Activated CD4-positive, alpha-beta T cell treated with anti-CD3 and anti-CD28 coated beads, Interleukin-2, amount 10 ng/mL, durations not matched to agents 7 days and 5 days (primary cell): ENCODE data around the gene MYRF. TPM values are rescaled to one million over a fixed set of nuclear protein-coding genes. Genes with fewer than 3 reads are reported as not detected.
A peak's percentile ranks its signal among the peaks of the same experiment; 100 is the strongest.

Experiments
- CTCF ChIA-PET: fragments of 350-600 bp; sonication (Branson Sonifier 250); formaldehyde crosslinking; loops from one replicate; lab custom pipeline; 2021; ENCODE audit warnings: antibody characterized with exemption; lab: Charles Lee
- POLR2A ChIA-PET: fragments of 350-600 bp; sonication (Branson Sonifier 250); formaldehyde crosslinking; loops from one replicate; lab custom pipeline; 2021; ENCODE audit warnings: antibody characterized with exemption; lab: Charles Lee
- DNase-seq: peaks from one replicate; pipeline ENCODE4 v3.0.0-alpha.2; 2020
- H3K27ac Mint-ChIP-seq: one replicate; pipeline ENCODE4 v1.8.0; 2021; ENCODE audit warnings: mild to moderate bottlenecking, moderate library complexity, mixed read lengths
- H3K27me3 Mint-ChIP-seq: one replicate; pipeline ENCODE4 v1.8.0; 2021; ENCODE audit warnings: mixed read lengths
- H3K36me3 Mint-ChIP-seq: one replicate; pipeline ENCODE4 v1.8.0; 2021; ENCODE audit warnings: low read depth, mixed read lengths
- H3K4me1 Mint-ChIP-seq: one replicate; pipeline ENCODE4 v1.8.0; 2021; ENCODE audit warnings: mixed read lengths
- H3K4me3 Mint-ChIP-seq: one replicate; pipeline ENCODE4 v1.8.0; 2021; ENCODE audit warnings: mild to moderate bottlenecking, moderate library complexity, mixed read lengths
- H3K9me3 Mint-ChIP-seq: one replicate; pipeline ENCODE4 v1.8.0; 2021; ENCODE audit warnings: mixed read lengths
- total RNA-seq, 2 experiments: library from RNA; stranded (reverse); gene quantifications; one replicate each; pipeline ENCODE4 v1.2.3, GENCODE V29; 2021

The MYRF gene
- total RNA-seq, 2 experiments from 2014 or later = 1.1 to 1.2 TPM

GRCh38 chr11:61746442-61747191 lies 5.8 kb upstream of the MYRF start:
- Mint-ChIP-seq H3K27ac (no peak overlapping the region), H3K9me3 (no peaks in the 10 kb centered on the region), H3K27me3 (peaks cover 12% of the 10 kb centered on the region), H3K4me1 (no peaks in the 10 kb centered on the region), H3K4me3 (no peak overlapping the region), H3K36me3 (no peaks in the 10 kb centered on the region)
- no peak for DNase-seq
- ChIA-PET CTCF (interaction anchor here (1.2 to 3.2 kb wide), 5 partner anchors 9 to 48 kb away, joined by 4 to 13 read pairs (median 5); no protein-coding TSS in a partner anchor), POLR2A (no interaction called here)

- Mint-ChIP-seq H3K27ac (no peak overlapping the region), H3K36me3 (no peaks in the 10 kb centered on the region), H3K27me3 (peaks cover 17% of the 10 kb centered on the region), H3K4me1 (peaks cover 4% of the 10 kb centered on the region), H3K4me3 (no peak overlapping the region), H3K9me3 (no peaks in the 10 kb centered on the region)
- ChIA-PET CTCF (interaction anchor here (1.0 to 3.2 kb wide), 8 partner anchors 9 to 49 kb away, joined by 3 to 13 read pairs (median 4); no protein-coding TSS in a partner anchor), POLR2A (no interaction called here)
- DNase-seq = peak; percentile 53
These were observed 5.1 kb upstream of the MYRF start for GRCh38 chr11:61747192-61747966.

- Mint-ChIP-seq H3K4me1 (peaks cover 4% of the 10 kb centered on the region), H3K27me3 (peaks cover 18% of the 10 kb centered on the region), H3K36me3 (no peaks in the 10 kb centered on the region), H3K27ac (no peak overlapping the region), H3K4me3 (no peak overlapping the region), H3K9me3 (no peaks in the 10 kb centered on the region)
- DNase-seq = no peak
- ChIA-PET POLR2A (no interaction called here), CTCF (interaction anchor here (1.0 to 3.2 kb wide), 7 partner anchors 14 to 49 kb away, joined by 3 to 13 read pairs (median 4); no protein-coding TSS in a partner anchor)
These were observed 4.5 kb upstream of the MYRF start for GRCh38 chr11:61747967-61748285.

- peaks cover 28% of the 10 kb centered on the region for H3K27me3 Mint-ChIP-seq
- no peaks in the 10 kb centered on the region for H3K9me3 Mint-ChIP-seq
- no peak overlapping the region for H3K4me3 Mint-ChIP-seq
- H3K4me1 Mint-ChIP-seq = peaks cover 11% of the 10 kb centered on the region
- CTCF ChIA-PET = interaction anchor here (0.8 to 2.8 kb wide), 4 partner anchors 10 to 65 kb away, joined by 3 to 9 read pairs (median 4); no protein-coding TSS in a partner anchor
- POLR2A ChIA-PET = no interaction called here
- H3K27ac Mint-ChIP-seq = no peak overlapping the region
- no peak for DNase-seq
- H3K36me3 Mint-ChIP-seq = no peaks in the 10 kb centered on the region
These were observed 2.7 kb upstream of the MYRF start for GRCh38 chr11:61749591-61750217.

GRCh38 chr11:61750631-61751273 lies 1.7 kb upstream of the MYRF start:
- ChIA-PET CTCF (interaction anchor here (0.7 to 2.8 kb wide), 5 partner anchors 13 to 64 kb away, joined by 3 to 9 read pairs (median 3); no protein-coding TSS in a partner anchor), POLR2A (no interaction called here)
- peaks cover 28% of the 10 kb centered on the region for H3K27me3 Mint-ChIP-seq
- no peak overlapping the region for H3K27ac Mint-ChIP-seq
- H3K9me3 Mint-ChIP-seq = no peaks in the 10 kb centered on the region
- DNase-seq = no peak
- H3K4me3 Mint-ChIP-seq = no peak overlapping the region
- H3K4me1 Mint-ChIP-seq = peaks cover 14% of the 10 kb centered on the region
- no peaks in the 10 kb centered on the region for H3K36me3 Mint-ChIP-seq

GRCh38 chr11:61751384-61751783 lies 1.1 kb upstream of the MYRF start:
- no peak overlapping the region for H3K4me3 Mint-ChIP-seq
- H3K27ac Mint-ChIP-seq = no peak overlapping the region
- CTCF ChIA-PET = interaction anchor here (0.6 to 2.8 kb wide), 5 partner anchors 13 to 63 kb away, joined by 3 to 9 read pairs (median 3); no protein-coding TSS in a partner anchor
- peaks cover 20% of the 10 kb centered on the region for H3K4me1 Mint-ChIP-seq
- peaks cover 28% of the 10 kb centered on the region for H3K27me3 Mint-ChIP-seq
- DNase-seq = no peak
- H3K36me3 Mint-ChIP-seq = no peaks in the 10 kb centered on the region
- no peaks in the 10 kb centered on the region for H3K9me3 Mint-ChIP-seq
- POLR2A ChIA-PET = no interaction called here

- Mint-ChIP-seq H3K27ac (no peak overlapping the region), H3K4me3 (peak overlapping the region; percentile 22), H3K36me3 (no peaks in the 10 kb centered on the region), H3K9me3 (no peaks in the 10 kb centered on the region), H3K4me1 (peaks cover 25% of the 10 kb centered on the region), H3K27me3 (peaks cover 28% of the 10 kb centered on the region)
- ChIA-PET CTCF (interaction anchor here (0.9 to 1.7 kb wide), 4 partner anchors 12 to 35 kb away, joined by 3 to 5 read pairs (median 5); no protein-coding TSS in a partner anchor), POLR2A (no interaction called here)
- DNase-seq = no peak
These were observed 587 bp downstream of the MYRF start for GRCh38 chr11:61752925-61753521.

GRCh38 chr11:61753672-61754071 lies 1.2 kb downstream of the MYRF start:
- ChIA-PET CTCF (interaction anchor here (0.9 to 1.7 kb wide), 4 partner anchors 12 to 34 kb away, joined by 3 to 5 read pairs (median 5); no protein-coding TSS in a partner anchor), POLR2A (no interaction called here)
- H3K4me1 Mint-ChIP-seq = peaks cover 25% of the 10 kb centered on the region
- no peaks in the 10 kb centered on the region for H3K36me3 Mint-ChIP-seq
- H3K4me3 Mint-ChIP-seq = peak overlapping the region; percentile 22
- peaks cover 28% of the 10 kb centered on the region for H3K27me3 Mint-ChIP-seq
- no peak overlapping the region for H3K27ac Mint-ChIP-seq
- no peak for DNase-seq
- H3K9me3 Mint-ChIP-seq = no peaks in the 10 kb centered on the region

GRCh38 chr11:61754534-61755482 lies 2.4 kb downstream of the MYRF start:
- CTCF ChIA-PET = interaction anchor here (0.6 to 1.4 kb wide), 3 partner anchors 15 to 25 kb away, joined by 3 to 4 read pairs (median 3); no protein-coding TSS in a partner anchor

GRCh38 chr11:61756147-61756451 lies 3.7 kb downstream of the MYRF start:
- DNase-seq = no peak
- Mint-ChIP-seq H3K27me3 (peaks cover 20% of the 10 kb centered on the region), H3K36me3 (no peaks in the 10 kb centered on the region), H3K4me1 (peaks cover 25% of the 10 kb centered on the region), H3K4me3 (no peak overlapping the region), H3K27ac (peak overlapping the region; percentile 54), H3K9me3 (no peaks in the 10 kb centered on the region)
- ChIA-PET POLR2A (no interaction called here), CTCF (interaction anchor here (0.7 to 1.4 kb wide), 2 partner anchors 20 to 284 kb away, joined by 3 to 4 read pairs; no protein-coding TSS in a partner anchor)

More at GRCh38 chr11:61754534-61755482, 2.4 kb downstream of the MYRF start:
- Mint-ChIP-seq H3K4me1 (peaks cover 25% of the 10 kb centered on the region), H3K27ac (no peak overlapping the region), H3K36me3 (no peaks in the 10 kb centered on the region), H3K4me3 (no peak overlapping the region), H3K9me3 (no peaks in the 10 kb centered on the region), H3K27me3 (peaks cover 25% of the 10 kb centered on the region)
- POLR2A ChIA-PET = no interaction called here
- no peak for DNase-seq
